HG03066 (cell line): ENCODE data around the gene ADCY2.

Experiments
- ATAC-seq: cut with Tn5 transposase; IDR thresholded peaks from one replicate; pipeline ENCODE4 v1.9.1; 2021; ENCODE audit warnings: low read depth; ENCODE audit not compliant: unreplicated experiment

ADCY2 gene

GRCh38 chr5:7706256-7706655, 310.3 kb downstream of the ADCY2 start:
- ATAC-seq: no peak

- ATAC-seq: no peak
Measured at GRCh38 chr5:7714119-7714518, 318.2 kb downstream of the ADCY2 start.

- ATAC-seq: no peak
Measured at GRCh38 chr5:7714697-7715096, 318.8 kb downstream of the ADCY2 start.

- no peak for ATAC-seq
Measured at GRCh38 chr5:7717691-7718090, 321.8 kb downstream of the ADCY2 start.

GRCh38 chr5:7728076-7728475, 332.1 kb downstream of the ADCY2 start:
- no peak for ATAC-seq

- no peak for ATAC-seq
Measured at GRCh38 chr5:7741415-7742065, 345.6 kb downstream of the ADCY2 start.

- no peak for ATAC-seq
Measured at GRCh38 chr5:7742241-7742656, 346.3 kb downstream of the ADCY2 start.

GRCh38 chr5:7745882-7746610, 350.1 kb downstream of the ADCY2 start:
- no peak for ATAC-seq

GRCh38 chr5:7747728-7748127, 351.8 kb downstream of the ADCY2 start:
- ATAC-seq: no peak

- no peak for ATAC-seq
Measured at GRCh38 chr5:7749626-7750025, 353.7 kb downstream of the ADCY2 start.

GRCh38 chr5:7751874-7752273, 355.9 kb downstream of the ADCY2 start:
- no peak for ATAC-seq

GRCh38 chr5:7753181-7753580, 357.2 kb downstream of the ADCY2 start:
- ATAC-seq: no peak

GRCh38 chr5:7753596-7753995, 357.7 kb downstream of the ADCY2 start:
- ATAC-seq: no peak

GRCh38 chr5:7754490-7754889, 358.6 kb downstream of the ADCY2 start:
- ATAC-seq: no peak

GRCh38 chr5:7754997-7755596, 359.2 kb downstream of the ADCY2 start:
- ATAC-seq: no peak

- no peak for ATAC-seq
Measured at GRCh38 chr5:7755958-7756357, 360.0 kb downstream of the ADCY2 start.

- ATAC-seq: no peak
Measured at GRCh38 chr5:7756453-7756852, 360.5 kb downstream of the ADCY2 start.

- ATAC-seq: no peak
Measured at GRCh38 chr5:7759257-7759871, 363.4 kb downstream of the ADCY2 start.

GRCh38 chr5:7759951-7760580, 364.1 kb downstream of the ADCY2 start:
- no peak for ATAC-seq

GRCh38 chr5:7762267-7762666, 366.3 kb downstream of the ADCY2 start:
- ATAC-seq: no peak

- no peak for ATAC-seq
Measured at GRCh38 chr5:7763621-7764072, 367.7 kb downstream of the ADCY2 start.
